CD4-positive, alpha-beta T cell treated with Interleukin-15 for 1 hour (primary cell): Measurements from ENCODE around the gene SLC25A41.
"Not testable (repeated sequence)": the region's sequence is repeated elsewhere in the genome, so short reads cannot be mapped to it uniquely, and the experiment has no call there.

Experiments
- DNase-seq: peaks from one replicate; pipeline ENCODE4 v3.0.0-alpha.2; 2020

Gene SLC25A41

GRCh38 chr19:6402837-6403608, 30.5 kb downstream of the SLC25A41 start:
- DNase-seq = no peak

- DNase-seq = no peak
These were observed 31.5 kb downstream of the SLC25A41 start for GRCh38 chr19:6402058-6402457.

- not testable (repeated sequence) for DNase-seq
These were observed 33.3 kb downstream of the SLC25A41 start for GRCh38 chr19:6400062-6400944.

- no peak for DNase-seq
These were observed 37.3 kb downstream of the SLC25A41 start for GRCh38 chr19:6396305-6396704.

- no peak for DNase-seq
These were observed 38.7 kb downstream of the SLC25A41 start for GRCh38 chr19:6394831-6395230.

GRCh38 chr19:6393983-6394412, 39.6 kb downstream of the SLC25A41 start:
- peak; percentile 81 for DNase-seq

GRCh38 chr19:6393074-6393982, 40.2 kb downstream of the SLC25A41 start, which contains the start of gene GTF2F1:
Gene GTF2F1 (minus strand): TSS chr19:6393164. CDS start chr19:6392995, 169 bp downstream.
- DNase-seq = peak; percentile 97

GRCh38 chr19:6392221-6393073, 41.1 kb downstream of the SLC25A41 start:
- DNase-seq = peak; percentile 25

GRCh38 chr19:6387372-6387771, 46.2 kb downstream of the SLC25A41 start:
- no peak for DNase-seq

- DNase-seq = no peak
These were observed 49.2 kb downstream of the SLC25A41 start for GRCh38 chr19:6384381-6384780.

GRCh38 chr19:6383188-6383587, 50.4 kb downstream of the SLC25A41 start:
- no peak for DNase-seq

- DNase-seq = no peak
These were observed 52.4 kb downstream of the SLC25A41 start for GRCh38 chr19:6381030-6381750.

- no peak for DNase-seq
These were observed 53.8 kb downstream of the SLC25A41 start for GRCh38 chr19:6379744-6380143.

- no peak for DNase-seq
These were observed 55.1 kb downstream of the SLC25A41 start for GRCh38 chr19:6378486-6378885.

- no peak for DNase-seq
These were observed 55.5 kb downstream of the SLC25A41 start for GRCh38 chr19:6378041-6378440.

GRCh38 chr19:6376512-6377190, 56.9 kb downstream of the SLC25A41 start:
- no peak for DNase-seq
